T-helper 2 cell treated with Interferon-gamma antibody and Interleukin-4, amounts not matched to agents 100 ng/mL and 5 ng/mL, for 36 hours (primary cell): Measurements from ENCODE around the gene ASB10. TPM values are rescaled to one million over a fixed set of nuclear protein-coding genes. Genes with fewer than 3 reads are reported as not detected.

Experiments used
- intact Hi-C: fragments of 100-400 bp; cut with micrococcal nuclease; formaldehyde crosslinking; loops from one replicate; pipeline ENCODE4 v1.15.1; 2023
- total RNA-seq: library from RNA; stranded (reverse); gene quantifications from 2 replicates; pipeline ENCODE4 v1.2.3, GENCODE V29; 2022

The ASB10 gene
- total RNA-seq, 1 donor from 2014 or later = not detected

DNA sequence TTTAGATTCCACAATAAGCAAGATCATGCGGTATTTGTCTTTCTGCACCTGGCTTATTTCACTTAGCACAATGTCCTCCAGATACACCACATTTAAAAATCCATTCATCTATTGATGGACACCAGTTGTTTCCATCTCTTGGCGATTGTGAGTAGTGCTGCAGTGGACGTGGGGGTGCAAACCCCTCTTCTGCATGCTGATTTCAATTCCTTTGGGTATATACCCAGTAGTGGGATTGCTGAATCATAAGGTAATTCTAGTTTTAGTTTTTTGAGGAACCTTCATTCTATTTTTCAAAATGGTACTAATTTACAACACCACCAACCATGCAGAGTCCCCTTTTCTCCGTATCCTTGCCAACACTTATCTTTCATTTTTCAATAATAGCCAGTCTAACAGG is 2.0 kb upstream of the ASB10 start:
- intact Hi-C loops = no loop called here

DNA sequence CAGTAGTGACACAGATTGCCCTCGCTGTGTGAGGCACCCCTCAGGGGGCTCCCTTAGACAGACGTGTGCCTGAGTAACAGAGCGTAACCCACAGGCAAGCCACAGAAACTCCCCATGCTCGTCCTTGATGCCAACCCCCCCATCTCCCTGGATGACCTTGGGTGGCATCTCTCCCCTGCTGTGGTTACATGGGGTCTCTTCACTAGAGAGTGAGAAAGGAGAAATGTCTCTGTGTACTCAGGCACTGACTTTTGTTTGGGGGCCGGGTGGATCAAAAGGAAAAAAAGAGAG is 1.1 kb upstream of the ASB10 start:
- intact Hi-C loops = no loop called here

DNA sequence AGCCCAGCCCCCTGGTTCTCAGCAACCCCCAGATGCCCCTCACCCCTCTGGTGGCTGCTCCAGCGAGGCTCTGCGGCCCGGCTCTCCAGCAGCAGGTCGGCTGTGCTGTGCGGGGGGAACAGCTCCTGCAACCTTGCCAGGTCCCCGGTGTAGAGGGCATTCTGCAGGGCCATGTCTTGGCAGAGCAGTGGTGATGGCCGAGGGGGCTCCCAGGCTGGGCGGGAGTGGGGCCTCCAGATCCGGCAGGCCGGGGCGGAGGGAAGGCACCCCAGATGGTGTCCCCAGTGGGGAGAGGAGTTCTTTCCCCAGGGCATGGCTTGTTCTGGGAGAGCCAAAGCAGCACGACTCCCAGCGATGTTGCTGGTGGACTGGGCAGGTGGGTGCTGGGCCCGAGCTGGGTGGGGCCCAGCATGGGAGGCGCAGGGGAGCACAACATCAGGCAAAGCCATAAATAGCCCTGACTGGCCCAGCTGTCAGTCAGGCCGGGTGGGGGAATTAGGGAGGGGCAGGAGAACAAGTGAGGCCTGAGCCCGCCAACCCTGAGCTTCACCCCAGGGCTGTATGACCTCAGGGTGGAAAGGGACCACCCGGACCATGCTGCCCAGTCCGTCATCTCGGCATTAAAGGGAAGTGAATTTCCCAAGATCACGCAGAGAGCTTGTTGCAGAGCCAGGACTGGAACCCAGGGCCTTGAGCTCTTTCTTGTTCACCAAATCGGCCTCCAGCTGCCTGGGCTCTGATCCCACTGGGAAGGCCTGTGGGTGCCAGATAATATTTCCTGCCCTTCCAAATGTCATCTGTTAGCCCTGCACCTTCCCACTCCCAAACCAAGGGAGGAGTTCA is 580 bp upstream of the ASB10 start:
- intact Hi-C loops = no loop called here

DNA sequence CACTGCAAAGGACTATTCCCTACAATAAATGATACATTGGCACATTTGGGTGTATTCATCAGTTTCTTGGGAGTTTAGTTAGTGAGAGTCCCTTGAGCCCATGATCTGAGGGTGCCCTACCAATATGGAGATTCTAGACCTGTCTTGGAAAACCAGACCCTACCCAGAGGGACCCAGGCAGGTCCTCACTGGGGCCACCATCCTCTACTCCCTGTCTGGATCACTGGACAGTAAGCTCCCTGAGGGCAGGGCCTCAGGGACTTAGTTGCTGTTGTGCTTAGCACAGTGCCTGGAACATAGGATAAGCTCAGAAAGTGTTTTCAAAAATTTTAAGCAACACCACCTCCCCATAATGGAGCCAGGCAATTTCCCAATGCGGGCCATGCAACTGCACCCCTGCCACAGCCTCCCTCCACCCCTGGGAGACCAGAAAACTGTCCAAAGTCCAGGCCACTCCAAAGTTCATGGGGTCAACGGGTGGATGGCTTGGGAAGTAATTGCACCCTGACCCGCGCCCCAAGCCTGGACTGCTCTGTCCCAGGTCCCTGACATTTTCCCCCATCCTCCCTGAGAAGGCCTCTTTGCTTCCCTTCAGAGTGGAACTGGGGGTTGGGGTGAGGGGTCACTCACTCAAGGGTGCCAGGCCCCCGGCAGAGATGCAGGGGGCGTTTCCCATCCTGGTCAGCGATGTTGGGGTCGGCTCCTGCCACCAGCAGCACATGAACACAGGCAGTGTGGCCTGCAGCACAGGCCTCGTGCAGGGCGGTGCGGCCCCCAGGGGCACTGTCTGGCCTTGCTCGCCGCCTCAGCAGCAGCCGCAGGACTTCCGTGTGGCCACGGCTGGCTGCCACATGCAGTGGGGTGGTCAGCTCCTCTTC is 1.0 kb downstream of the ASB10 start:
- intact Hi-C loops = no loop called here

DNA sequence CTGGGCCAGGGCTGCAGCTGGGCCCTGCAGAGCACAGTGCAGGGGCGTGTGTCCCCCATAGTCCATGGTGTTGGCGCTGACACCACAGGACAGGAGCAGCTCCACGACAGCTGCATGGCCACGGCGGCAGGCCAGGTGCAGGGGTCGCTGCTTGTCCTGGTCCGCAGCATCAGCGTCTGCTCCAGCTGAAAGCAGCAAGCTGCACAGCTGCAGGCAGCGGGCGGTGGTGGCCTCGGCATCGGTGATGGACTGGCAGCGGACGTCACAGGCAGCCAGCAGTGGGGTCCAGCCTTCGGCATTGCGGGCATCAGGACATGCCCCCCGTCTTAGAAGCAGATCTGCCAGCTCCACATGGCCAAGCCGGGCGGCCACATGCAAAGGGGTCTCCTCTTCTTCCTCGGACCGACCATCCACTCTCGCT is 6.0 kb downstream of the ASB10 start:
- intact Hi-C loops = no loop called here

DNA sequence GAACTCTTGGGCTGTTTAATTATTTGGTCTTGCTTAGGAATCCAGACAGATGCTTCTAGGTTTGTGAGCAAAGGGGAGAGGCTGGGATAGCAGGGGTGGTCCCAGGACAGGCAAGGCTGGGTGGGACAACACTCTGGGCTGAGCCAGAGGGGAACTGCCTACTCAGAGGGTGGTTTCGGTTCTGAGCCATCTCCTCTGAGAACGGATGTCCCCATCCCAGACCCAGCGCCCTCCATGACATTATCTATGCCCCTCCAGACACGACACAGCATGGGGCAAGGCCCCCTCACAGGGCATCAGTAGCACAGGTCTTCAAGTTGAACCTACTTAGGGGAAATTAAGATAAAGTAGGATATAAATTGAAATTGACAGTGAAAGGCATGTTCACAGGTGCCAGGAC is 7.1 kb downstream of the ASB10 start:
- intact Hi-C loops = no loop called here

DNA sequence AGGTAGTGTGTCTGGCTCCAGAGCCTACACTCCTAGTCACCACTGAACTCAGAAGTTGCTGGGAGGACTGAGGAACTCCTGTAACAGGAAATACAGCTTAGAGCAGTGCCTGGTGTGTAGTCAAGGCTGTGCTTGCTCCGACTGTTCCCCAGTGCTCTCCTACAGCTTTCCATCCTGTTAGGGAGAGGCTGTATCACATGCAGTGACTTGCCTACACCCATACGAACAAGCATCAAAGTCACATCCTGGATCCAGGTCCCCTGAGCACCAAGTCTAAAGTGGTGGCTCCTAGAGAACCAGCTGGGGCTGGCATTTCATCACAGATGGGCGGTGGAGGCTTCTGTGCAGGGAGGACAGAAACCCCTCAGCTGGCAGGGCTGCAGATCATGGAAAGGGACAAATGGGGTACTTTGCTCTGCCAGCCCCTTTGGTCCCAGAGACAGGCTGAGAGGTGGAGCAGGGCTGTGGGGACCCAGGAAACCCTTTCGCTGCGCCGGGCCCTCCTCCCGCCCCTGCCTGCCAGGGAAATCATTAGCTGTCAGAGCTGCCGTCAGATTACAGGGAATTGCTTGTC is 7.7 kb downstream of the ASB10 start:
- intact Hi-C loops = no loop called here

DNA sequence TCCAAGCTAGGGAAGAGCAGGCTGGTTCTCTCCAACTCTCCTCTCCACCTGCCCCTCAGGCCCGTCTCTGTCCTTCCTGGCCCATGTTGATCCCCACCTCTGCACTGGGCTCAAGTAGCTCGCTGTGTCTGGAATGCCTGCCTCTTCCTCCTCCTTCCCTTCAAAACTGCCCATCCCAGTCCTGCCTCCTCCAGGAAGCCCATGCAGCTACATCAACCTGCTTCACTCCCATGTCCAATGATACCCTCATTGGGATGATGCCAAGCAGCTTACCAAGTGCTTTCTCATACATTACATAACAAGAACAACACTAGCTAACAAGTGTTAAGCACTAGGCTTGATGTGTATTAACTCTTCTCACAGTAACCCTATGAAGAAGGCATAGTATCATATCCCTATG is 8.2 kb downstream of the ASB10 start:
- intact Hi-C loops = no loop called here

DNA sequence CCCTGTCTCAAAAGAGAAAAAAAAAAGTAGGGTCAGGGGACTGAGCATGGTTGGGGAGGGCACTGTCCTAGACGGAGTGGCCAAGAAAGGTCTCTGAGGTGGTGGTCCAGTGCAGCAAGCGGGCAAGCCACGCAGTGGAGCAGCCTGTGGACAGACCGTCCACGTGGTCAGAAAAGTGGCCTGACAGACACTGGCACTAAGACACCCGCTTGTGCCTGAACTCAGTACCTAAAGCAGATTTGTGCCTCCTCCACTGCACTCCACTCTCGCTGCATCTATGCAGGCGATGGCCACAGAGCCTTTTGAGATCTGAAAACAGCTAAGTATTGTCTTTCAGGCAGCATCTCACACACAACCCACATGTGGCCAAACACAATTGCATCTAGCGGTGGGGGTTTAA is 8.8 kb downstream of the ASB10 start:
- intact Hi-C loops = no loop called here

DNA sequence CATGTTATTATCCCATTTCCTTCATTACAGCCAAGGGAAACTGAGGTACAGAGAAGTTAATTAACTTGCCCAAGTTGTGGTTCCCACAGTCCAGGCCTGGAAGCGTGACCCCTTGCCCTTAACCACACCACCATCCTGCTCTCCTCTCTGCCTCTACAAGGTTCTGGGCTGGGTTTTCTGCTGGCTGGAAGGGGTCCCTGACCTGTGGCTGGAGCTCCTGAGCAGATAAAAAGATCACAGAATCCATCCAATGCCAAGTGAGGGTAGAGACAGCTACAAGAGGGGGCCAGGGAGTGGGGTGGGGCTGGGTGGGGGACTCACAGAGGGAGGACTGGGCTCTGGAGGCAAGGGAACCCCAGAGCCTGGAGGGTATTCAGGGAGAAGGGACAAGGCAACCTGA is 9.7 kb downstream of the ASB10 start:
- intact Hi-C loops = no loop called here

DNA sequence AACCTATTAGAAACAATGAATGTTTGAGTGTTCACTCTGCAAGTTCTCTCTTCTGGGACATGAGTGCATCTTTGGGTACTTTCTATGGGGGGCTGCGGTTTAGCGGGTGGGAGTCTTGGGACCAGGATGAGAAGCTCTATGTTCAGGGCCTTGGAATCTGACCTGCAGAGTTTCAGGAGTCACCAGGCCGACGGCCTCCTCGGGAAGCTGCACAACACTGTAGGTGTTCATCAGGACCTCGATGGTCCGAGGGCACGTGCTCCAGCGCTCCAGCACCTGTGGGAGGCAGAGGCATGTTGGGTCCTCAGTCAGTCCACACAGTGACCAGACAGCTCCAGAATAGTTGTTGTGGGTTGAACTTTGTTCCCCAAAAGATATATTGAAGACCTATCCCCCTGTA is 10.6 kb downstream of the ASB10 start:
- intact Hi-C loops = no loop called here

DNA sequence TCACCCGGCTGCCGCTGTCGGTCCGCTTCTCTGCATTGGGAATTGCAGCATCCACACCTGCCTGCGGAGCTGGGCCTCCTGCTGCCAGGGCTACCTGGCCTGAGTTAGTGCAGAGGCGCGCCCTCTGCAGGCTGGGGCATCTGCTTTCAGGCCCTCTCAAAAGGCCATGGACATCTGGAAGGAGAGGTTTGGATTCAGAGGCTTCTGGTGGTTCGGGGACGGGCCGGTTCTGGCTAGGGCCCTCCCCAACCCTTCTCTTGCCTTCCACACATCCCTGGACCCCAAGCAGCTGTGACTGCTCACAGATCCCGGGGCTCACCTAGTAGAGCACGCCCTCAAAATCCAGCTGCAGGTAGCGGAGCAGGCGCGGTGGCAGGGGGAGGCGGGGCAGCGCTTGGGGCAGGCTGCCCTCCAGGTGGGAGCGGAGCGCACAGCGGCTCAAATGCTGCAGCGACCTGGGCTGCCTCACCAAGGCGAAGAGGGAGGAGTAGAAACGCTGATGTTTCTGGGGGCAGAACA is 11.2 kb downstream of the ASB10 start:
- intact Hi-C loops = no loop called here

DNA sequence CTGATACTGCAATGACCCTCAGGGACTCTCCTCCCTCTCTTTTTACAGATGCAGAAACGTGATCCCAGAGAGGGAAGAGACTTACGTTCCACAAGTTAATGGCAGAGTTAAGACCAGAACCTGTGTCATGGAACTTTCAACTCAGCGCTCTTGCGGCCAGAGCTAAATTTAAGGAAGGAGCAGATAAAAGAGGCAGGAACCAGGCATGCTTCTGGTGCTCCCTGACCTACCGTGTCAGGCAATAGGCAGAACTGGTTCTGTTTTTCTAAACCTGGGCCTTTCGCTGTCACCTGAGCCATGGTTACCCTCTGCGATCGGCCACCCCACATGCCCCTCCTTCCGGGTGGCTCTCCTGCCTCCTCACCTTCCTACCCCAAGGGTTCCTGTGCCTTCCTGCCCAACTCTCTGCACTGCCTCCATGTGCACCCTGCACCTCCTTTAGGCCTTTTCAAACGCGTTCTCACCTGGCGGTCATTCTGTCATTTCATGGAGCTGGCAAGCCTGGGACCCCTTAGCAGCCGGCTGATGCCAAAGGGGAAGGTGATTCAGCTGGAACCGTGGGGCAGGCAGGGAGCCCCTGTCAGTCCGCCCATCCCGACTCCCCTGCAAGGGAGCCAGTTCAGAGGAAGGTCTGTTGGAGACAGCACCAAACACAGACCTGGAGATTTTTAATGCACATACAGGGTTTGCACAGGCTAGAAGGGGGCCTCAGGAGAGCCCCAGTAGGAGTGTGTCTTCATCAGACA is 11.8 kb downstream of the ASB10 start:
- intact Hi-C loops = no loop called here

DNA sequence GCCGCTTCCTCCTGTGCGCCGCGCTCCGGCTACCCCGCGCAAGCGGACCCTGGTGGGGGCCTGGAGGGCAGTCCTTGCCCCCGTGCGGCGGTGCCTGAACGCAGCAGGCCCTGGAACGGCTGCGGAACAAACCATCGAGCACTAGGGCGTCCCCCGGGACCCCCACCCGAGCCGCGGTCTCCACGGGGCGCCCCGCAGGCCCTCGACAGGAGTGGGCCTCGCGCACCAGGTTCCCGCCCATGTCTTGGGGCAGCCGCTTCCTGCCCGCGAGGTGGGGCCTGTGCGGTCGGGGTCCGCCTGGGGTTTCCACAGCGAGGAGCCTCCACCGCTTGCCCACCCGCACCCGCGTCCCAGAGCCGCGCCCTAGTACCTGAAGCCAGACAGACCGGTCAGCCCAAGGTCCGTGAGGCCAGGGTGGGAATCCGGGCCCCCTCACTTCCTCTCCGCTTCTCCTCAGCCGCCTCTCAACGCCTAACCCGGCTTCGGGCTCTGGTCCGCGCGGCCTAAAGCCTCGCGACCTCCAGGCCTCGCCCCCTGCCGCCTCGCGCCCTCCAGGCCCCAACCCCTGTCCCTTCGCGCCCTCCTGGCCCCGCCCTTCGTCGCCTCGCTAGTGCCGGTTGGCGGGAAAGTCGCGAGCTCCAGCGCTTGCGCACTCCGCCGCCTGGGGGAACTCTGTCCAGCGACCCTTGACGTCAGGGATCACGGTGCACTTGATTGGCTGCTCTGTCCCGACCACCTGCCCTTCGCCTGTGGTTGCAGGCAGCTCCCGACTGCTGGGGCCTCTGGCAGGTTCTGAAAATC is 12.6 kb downstream of the ASB10 start:
- intact Hi-C loops = no loop called here

DNA sequence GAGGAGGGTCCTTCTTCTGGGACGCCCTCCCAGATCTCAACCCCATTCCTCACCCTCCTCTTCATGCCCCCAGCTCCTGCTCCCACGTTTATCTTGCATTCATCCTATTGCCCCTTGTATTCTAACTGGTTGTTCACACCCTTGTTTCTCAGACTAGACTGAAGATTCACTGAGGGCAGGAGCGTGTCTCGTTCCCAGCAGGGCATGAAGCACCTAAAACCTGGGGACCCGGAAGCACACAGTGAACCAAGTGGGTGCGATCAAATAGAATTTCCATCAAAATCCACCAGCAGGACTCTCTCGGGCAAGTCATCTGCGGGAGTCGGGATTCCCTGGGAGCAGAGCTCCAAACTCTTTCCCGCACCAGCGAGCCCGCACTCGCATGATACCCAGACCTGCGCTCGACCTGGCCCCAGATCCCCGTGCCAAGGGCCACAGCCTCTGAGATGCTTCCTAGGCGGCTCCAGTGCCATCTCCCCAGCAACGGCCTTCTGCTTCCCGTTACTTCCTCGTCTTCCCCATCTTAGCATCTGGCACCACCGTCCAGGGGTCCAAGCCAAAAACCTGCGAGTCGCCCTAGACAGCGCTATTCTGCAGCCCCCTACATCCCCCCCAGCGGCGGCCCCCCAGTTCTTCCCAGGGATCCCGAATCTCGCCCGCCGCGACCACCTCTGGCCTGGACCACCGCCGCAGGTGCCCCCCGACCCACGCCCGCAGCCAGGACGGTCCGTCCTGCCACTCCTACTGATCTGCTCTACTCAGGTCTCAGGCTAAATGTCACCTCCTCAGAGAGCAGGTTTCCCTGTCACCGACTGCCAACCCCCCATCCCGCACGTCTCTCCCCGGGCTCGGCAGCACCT is 13.4 kb downstream of the ASB10 start:
- intact Hi-C loops = loop anchor here (2.0 kb wide), 1 partner anchor 59 kb away; the partner anchor contains the start of gene CHPF2

DNA sequence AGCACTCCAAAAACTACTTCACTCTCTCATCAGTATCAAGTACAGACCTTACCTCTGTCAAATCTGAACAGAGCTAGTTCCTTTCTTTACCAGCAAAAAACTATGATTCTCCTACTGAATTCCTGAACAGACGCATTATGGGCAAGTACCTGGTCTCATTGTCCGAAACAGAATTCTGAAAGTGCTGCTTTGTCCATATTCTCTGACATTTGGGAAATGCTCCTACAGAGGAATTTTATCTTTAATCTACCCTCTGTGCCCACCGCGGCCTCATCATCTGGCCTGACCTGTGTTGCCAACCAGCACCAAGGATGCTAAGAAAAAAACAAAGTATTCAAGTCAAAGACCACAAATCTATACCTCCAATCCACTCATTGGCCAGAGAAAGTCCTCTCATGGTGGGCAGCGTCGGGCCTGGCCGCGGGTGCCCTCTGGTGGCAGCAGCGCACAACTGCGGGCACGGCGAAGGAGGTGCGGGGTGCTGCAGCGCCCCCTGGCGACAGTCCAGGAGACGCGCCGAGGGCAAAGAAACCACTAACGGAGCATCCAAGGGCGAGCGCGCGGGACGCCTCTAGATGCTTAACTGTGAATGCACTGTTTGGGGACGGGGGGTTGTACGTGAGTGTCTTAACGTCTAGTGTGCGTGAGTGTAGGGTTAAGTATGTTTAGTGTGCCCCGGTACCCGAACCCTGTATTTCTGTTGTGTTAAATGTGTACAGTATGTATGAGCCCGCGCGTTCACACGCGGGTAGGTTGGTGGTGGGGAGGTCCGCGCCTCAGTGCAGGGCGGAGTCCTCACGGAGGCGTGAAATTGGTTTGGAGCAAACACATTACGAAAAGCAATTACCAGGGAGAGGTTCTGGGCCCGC is 14.5 kb downstream of the ASB10 start:
- intact Hi-C loops = loop anchor here (1.0 to 2.0 kb wide), 2 partner anchors 48 to 60 kb away; partner anchors contain the start of gene CHPF2

DNA sequence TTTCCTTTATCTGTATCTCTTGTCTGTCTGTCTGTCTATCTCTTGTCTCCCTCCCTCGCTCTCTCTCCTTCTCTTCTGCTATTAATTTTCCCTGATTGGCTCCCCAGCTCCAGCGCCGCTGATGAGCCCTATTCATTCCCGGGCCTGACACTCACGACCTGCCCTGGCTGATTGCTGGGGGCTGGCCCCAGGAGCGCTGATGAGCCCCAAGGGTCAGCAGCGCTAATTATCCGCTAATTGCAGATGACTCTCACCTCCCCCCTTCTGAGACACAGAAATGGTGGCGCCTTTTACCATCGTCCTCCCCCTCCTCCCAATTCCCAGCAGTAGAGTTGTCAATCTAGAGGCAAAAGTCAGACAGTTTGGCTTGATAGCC is 18.3 kb downstream of the ASB10 start:
- intact Hi-C loops = loop anchor here (1.0 to 5.0 kb wide), 2 partner anchors 76 to 134 kb away; no protein-coding TSS in a partner anchor
